Measurements from ENCODE around the gene SLC45A1. TPM values are rescaled to one million over a fixed set of nuclear protein-coding genes. Genes with fewer than 3 reads are reported as not detected.

Gene SLC45A1
- total RNA-seq, 1 experiment from 2014 or later = 2.5 TPM

- Histone ChIP-seq H3K4me1 (replicated peaks) (peaks cover 18% of the 10 kb centered on the region), H3K27me3 (replicated peaks) (no peaks in the 10 kb centered on the region), H3K4me3 (no peak overlapping the region), H3K36me3 (peaks cover 12% of the 10 kb centered on the region), H3K9me3 (replicated peaks) (no peaks in the 10 kb centered on the region), H3K27ac (no peak overlapping the region)
- no peak for DNase-seq (ENCODE audit: low read depth in 1 of 2, low spot score in 2 of 2)
Observed at GRCh38 chr1:8348047-8348776, 30.3 kb downstream of the SLC45A1 start.

GRCh38 chr1:8348777-8349472 is 31.0 kb downstream of the SLC45A1 start:
- peaks cover 10% of the 10 kb centered on the region for H3K4me1 ChIP-seq (replicated peaks)
- H3K36me3 ChIP-seq = peaks cover 19% of the 10 kb centered on the region
- peak; percentile 52 to 70 for DNase-seq (ENCODE audit: low read depth in 1 of 2, low spot score in 2 of 2)
- no peak overlapping the region for H3K4me3 ChIP-seq
- H3K9me3 ChIP-seq (replicated peaks) = no peaks in the 10 kb centered on the region
- no peak overlapping the region for H3K27ac ChIP-seq
- H3K27me3 ChIP-seq (replicated peaks) = no peaks in the 10 kb centered on the region

DNA sequence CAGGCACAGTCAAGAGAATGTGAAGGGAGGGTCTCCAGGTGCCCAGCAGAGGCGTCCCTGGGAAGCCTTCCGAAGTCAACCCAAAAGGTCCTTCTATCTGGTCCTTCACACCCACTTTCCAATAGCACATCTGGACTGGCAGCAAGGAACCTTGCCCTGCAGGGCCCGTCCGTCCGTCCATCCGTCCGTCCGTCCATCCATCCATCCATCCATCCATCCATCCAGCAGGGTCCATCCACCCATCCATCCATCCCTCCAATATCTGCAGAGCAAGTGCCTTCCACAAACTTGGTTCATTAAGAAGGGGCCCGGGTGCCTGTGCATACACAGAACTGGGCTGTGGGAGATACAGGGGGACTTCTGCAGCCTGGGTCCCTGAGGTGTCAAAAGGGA is 31.6 kb downstream of the SLC45A1 start:
- DNase-seq (ENCODE audit: low read depth in 1 of 2, low spot score in 2 of 2) = no peak
- no peak overlapping the region for H3K27ac ChIP-seq
- peaks cover 5% of the 10 kb centered on the region for H3K4me1 ChIP-seq (replicated peaks)
- peaks cover 24% of the 10 kb centered on the region for H3K36me3 ChIP-seq
- H3K9me3 ChIP-seq (replicated peaks) = no peaks in the 10 kb centered on the region
- no peaks in the 10 kb centered on the region for H3K27me3 ChIP-seq (replicated peaks)
- no peak overlapping the region for H3K4me3 ChIP-seq

DNA sequence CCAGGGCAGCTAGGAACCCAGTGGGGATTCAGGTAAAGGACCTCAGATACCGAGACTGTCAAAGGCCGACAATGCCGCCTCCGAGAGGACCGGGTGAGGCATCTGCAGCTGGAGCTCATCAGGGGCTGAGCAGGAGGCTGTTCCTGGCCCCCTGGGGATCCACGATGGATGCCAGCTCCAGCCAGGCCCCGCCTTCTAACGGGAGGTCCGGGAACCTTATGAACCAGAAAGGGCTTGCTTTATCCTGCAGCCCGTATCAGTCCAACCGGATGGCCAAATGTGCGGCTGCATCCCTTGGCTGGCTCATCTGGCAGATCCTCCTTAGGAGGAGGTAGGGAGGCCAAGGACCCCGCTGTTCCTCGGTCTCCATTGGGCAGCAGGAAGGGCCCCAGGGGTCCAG is 32.0 kb downstream of the SLC45A1 start:
- Histone ChIP-seq H3K4me1 (replicated peaks) (peaks cover 4% of the 10 kb centered on the region; the same call in 1 of the 2 replicates), H3K27me3 (replicated peaks) (no peaks in the 10 kb centered on the region), H3K27ac (no peak overlapping the region), H3K4me3 (no peak overlapping the region), H3K36me3 (peaks cover 28% of the 10 kb centered on the region), H3K9me3 (replicated peaks) (no peaks in the 10 kb centered on the region)
- no peak for DNase-seq (ENCODE audit: low read depth in 1 of 2, low spot score in 2 of 2)

GRCh38 chr1:8350914-8351684 is 33.2 kb downstream of the SLC45A1 start:
- Histone ChIP-seq H3K36me3 (peaks cover 39% of the 10 kb centered on the region), H3K27me3 (replicated peaks) (no peaks in the 10 kb centered on the region), H3K27ac (no peak overlapping the region), H3K4me1 (replicated peaks) (peaks cover 4% of the 10 kb centered on the region; the same call in 1 of the 2 replicates), H3K9me3 (replicated peaks) (no peaks in the 10 kb centered on the region), H3K4me3 (no peak overlapping the region)
- no peak for DNase-seq (ENCODE audit: low read depth in 1 of 2, low spot score in 2 of 2)

- Histone ChIP-seq H3K4me3 (no peak overlapping the region), H3K9me3 (replicated peaks) (no peaks in the 10 kb centered on the region), H3K27ac (no peak overlapping the region), H3K36me3 (peaks cover 46% of the 10 kb centered on the region), H3K27me3 (replicated peaks) (no peaks in the 10 kb centered on the region), H3K4me1 (replicated peaks) (peaks cover 4% of the 10 kb centered on the region; the same call in 1 of the 2 replicates)
- peak in 1 of 2 experiments; percentile 18 for DNase-seq (ENCODE audit: low read depth in 1 of 2, low spot score in 2 of 2)
Observed at GRCh38 chr1:8351693-8352470, 34.0 kb downstream of the SLC45A1 start.

GRCh38 chr1:8352471-8352845 is 34.5 kb downstream of the SLC45A1 start:
- H3K9me3 ChIP-seq (replicated peaks) = no peaks in the 10 kb centered on the region
- no peaks in the 10 kb centered on the region for H3K27me3 ChIP-seq (replicated peaks)
- H3K4me3 ChIP-seq = no peak overlapping the region
- DNase-seq (ENCODE audit: low read depth in 1 of 2, low spot score in 2 of 2) = no peak
- H3K4me1 ChIP-seq (replicated peaks) = peaks cover 4% of the 10 kb centered on the region; the same call in 1 of the 2 replicates
- H3K36me3 ChIP-seq = peaks cover 51% of the 10 kb centered on the region
- no peak overlapping the region for H3K27ac ChIP-seq

GRCh38 chr1:8352886-8353785 is 35.2 kb downstream of the SLC45A1 start:
- Histone ChIP-seq H3K9me3 (replicated peaks) (no peaks in the 10 kb centered on the region), H3K27me3 (replicated peaks) (no peaks in the 10 kb centered on the region), H3K4me1 (replicated peaks) (peaks cover 4% of the 10 kb centered on the region; the same call in 1 of the 2 replicates), H3K4me3 (no peak overlapping the region), H3K27ac (no peak overlapping the region), H3K36me3 (peaks cover 57% of the 10 kb centered on the region)
- no peak for DNase-seq (ENCODE audit: low read depth in 1 of 2, low spot score in 2 of 2)

GRCh38 chr1:8354038-8354437 is 36.1 kb downstream of the SLC45A1 start:
- no peak for DNase-seq (ENCODE audit: low read depth in 1 of 2, low spot score in 2 of 2)
- H3K36me3 ChIP-seq = peaks cover 66% of the 10 kb centered on the region
- H3K4me1 ChIP-seq (replicated peaks) = no peaks in the 10 kb centered on the region
- H3K27me3 ChIP-seq (replicated peaks) = no peaks in the 10 kb centered on the region
- H3K9me3 ChIP-seq (replicated peaks) = no peaks in the 10 kb centered on the region
- no peak overlapping the region for H3K27ac ChIP-seq
- no peak overlapping the region for H3K4me3 ChIP-seq

DNA sequence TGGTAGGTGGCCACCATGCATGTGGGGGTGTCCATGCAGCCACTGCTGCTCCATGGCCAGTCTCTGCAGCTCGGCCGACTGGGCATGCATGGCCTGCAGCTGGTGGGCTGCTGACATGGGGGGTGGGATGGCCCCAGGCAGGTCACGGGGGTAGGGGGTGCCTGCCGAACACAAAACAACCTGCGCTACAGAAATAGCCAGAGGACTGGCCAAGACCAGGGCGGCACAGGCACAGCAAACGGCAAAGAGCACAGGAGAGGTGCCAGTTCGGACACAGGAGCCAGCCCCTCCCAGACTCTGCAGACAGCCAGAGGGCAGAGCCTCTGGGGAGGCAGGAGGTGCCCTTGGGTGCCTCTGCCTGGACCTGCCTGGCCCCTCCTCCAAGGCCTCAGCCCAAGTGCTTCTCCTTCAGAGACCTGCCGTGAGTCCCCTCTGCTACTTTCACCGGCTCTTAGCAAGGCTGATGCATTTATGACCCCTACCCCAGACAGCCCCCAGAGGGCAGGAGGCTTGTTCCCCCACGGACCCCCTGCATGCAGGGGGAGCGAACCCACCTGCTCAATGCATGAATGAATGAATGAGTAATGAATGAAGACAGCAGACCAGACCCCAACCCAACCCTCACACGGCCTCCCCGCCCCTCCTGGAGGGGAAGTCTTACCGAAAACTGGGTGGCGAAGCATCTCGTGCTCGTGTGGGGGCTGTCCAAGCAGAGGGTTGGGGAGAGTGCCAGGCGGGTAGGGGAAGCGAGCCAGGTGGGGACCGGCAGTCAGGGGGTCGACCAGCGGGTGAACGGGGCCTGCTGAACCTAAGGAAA is 37.7 kb downstream of the SLC45A1 start:
- Histone ChIP-seq H3K4me3 (no peak overlapping the region), H3K9me3 (replicated peaks) (no peaks in the 10 kb centered on the region), H3K27ac (no peak overlapping the region), H3K36me3 (peaks cover 78% of the 10 kb centered on the region), H3K27me3 (replicated peaks) (no peaks in the 10 kb centered on the region), H3K4me1 (replicated peaks) (no peaks in the 10 kb centered on the region)
- no peak for DNase-seq (ENCODE audit: low read depth in 1 of 2, low spot score in 2 of 2)

DNA sequence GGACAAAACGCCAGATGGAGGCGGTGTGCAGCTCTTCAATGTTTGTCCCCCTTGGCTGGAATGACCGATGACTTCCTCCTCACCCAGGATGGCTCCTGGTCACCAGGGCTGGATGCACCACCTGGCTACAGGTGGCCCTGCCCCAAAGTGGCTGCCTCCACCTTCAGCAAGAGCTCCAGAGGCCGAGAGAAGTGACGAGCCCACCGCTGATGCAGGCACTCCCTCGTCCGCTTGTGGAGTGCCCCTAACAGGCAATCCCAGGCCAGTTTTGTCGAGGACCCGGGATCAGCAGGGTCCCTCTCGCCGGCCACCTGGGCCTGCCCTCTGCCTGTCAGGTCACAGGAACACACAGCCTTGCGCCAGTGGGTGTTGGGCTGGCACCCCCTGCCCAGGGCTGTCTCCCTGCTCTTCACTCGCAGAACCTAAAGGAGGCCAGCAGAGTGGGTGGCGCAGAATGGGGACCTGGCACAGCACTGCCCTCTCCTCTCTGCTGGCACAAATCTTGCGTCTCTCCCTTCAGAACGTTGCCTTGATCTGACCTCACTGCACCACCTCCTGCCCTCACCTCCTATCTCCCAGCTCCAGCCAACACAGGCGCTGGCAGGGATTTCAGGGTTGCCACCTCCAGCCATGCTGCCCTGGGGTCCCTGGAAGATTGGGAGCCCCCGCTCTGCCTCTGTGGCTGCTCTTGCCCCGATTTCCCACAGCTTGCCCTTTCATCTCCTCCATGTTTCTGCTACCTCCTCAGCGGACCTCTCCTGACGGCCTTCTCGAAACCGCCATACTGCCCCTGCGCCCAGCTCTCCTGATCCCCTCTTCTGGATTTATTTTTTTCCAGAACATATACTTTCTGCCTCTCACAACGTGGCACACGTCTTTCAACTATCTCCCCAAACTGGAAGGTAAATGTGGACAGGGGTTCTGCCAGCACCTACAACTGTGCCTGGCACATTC is 38.6 kb downstream of the SLC45A1 start:
- no peak overlapping the region for H3K4me3 ChIP-seq
- H3K27me3 ChIP-seq (replicated peaks) = no peaks in the 10 kb centered on the region
- no peaks in the 10 kb centered on the region for H3K4me1 ChIP-seq (replicated peaks)
- peaks cover 87% of the 10 kb centered on the region for H3K36me3 ChIP-seq
- no peak overlapping the region for H3K27ac ChIP-seq
- DNase-seq (ENCODE audit: low read depth in 1 of 2, low spot score in 2 of 2) = no peak
- H3K9me3 ChIP-seq (replicated peaks) = no peaks in the 10 kb centered on the region

All from SJSA1 (cell line).